Kasumi-1 (cell line): Measurements from ENCODE around the gene INPP5E.

ENCODE experiments used
- DNase-seq, 2 experiments: peaks; one replicate each; lab custom pipeline; 2025; lab: John Stamatoyannopoulos, UW

The INPP5E gene

DNA sequence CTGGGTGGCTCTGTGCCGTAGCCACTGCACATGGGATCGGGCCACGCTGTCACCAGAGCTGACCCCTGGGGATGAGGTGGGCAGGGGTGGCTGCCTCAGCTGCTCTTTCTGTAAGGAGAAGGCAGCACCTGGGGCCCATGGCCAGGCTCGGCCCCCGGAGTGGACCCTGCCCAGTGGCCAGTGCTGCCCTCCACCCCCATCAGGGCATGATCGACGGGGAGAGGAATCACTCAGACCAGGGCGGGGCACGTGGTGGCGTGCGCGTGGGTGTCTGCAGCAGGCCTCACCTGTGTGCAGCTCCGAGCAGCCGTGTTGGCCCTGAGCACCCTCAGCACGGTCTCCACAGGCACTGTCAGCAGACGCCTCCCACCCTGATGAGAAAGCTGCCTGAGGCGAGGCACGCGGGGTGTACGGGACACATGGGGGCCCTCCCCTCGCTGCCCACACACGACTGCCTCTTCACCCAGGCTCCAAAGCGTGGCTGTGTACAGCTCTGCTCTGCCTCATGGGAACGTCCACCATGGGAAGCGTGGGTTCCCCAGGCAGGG, 57.6 kb downstream of the INPP5E start:
- DNase-seq = no peak

DNA sequence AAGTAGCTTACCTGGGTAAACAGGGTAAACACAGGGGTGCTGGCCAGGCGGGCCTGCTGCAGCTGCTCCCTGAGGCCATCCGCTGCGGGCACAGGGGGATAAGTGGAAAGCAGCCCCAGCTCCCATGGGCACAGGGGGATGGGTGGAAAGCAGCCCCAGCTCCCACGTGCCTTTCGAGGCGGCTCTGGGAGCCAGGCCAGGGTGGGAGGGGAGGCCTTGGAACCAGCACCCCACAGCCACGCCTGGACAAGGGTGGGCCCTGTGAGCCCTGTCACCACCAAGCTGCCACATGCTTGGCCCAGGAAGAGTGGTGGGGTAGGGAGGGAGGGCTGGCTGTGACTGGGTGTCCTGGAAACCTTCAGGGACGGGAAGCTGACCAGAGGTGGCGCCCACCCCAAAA, 58.3 kb downstream of the INPP5E start:
- DNase-seq = no peak

DNA sequence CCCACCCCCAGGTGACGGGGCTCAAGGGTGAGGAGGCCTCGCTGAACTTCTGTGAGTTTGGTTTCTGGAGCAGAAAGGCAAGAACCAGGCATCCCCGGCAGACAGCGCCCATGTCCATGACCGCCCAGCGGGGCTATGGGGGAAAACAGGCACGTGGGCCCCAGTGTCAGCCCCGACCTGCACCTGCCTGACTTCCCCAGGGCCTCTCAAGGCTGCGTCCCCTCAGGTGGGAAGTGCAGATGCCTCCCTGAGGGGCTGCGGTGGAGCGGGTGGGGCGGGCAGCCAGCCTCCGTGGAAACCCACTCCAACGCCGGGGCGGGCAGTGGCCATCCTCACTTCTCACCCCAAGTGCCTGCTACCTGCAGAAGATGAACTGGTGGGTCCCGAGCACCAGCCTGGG, 59.3 kb downstream of the INPP5E start:
- no peak for DNase-seq

DNA sequence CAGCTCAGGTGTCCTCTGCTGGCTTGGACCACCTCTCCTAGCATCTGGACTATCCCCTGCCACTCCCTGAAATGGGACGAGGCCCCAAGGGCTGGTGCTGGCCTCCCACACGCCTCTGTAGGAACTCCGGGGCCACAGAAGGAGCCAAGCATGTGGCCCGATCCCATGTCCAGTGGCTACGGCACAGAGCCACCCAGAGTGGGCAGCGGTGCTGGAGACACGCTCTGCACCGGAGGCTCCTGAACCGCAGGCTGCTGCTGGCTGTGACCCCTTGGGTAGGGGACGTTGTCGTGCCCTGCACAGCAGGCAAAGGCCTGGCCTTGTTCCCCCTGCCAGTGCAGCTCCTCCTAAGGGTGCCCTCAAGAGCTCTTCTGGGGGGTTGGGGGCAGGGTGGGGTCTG, 59.8 kb downstream of the INPP5E start:
- DNase-seq = no peak

DNA sequence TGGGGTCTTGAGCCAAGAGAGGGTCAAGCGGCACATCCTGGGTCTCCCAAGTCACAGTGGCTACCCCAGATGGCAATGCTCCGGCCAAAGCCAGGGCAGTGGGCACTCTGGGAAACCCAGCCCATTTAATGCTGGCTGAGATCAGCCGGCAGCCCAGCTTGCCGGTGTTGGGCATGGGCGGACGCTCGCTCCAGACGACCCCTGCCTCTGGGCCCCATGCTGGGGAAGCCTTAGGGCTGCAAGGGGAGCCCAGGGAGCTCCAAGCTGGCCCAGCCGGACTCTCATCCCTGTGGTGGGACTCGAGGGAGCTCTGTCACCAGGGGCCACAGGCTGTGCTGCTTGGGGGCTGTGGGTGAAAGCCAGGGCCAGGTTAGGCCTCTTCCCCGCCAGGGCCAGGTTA, 60.2 kb downstream of the INPP5E start:
- DNase-seq = no peak

DNA sequence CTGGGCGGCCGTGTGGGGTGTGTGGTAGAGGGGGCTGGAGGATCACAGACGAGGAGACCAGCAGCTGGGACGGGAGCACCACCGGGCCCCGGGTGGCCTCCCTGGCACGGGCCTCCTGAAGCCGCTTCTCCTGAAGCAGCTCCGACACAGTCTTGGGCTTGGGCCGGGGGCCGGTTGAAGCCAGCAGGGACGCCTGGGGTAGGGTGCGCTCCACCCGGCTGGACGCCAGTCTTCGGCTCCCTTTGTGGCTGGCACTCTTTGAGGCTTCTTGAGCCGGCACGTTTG, 60.7 kb downstream of the INPP5E start:
- no peak for DNase-seq
